Stimulated activated naive CD8-positive, alpha-beta T cell treated with anti-CD3 and anti-CD28 coated beads, Interleukin-15, Interleukin-2, amounts not matched to agents 100 ng/mL and 50 ng/mL, for 24 hours (primary cell): ENCODE measurements around the gene CWF19L2.

Experiments
- H3K27ac Mint-ChIP-seq: one replicate; pipeline ENCODE4 v1.8.0; 2021; ENCODE audit warnings: mild to moderate bottlenecking, mixed read lengths
- H3K27me3 Mint-ChIP-seq: one replicate; pipeline ENCODE4 v1.8.0; 2021; ENCODE audit warnings: mixed read lengths
- H3K36me3 Mint-ChIP-seq: one replicate; pipeline ENCODE4 v1.8.0; 2021; ENCODE audit warnings: low read depth, mixed read lengths
- H3K4me1 Mint-ChIP-seq: one replicate; pipeline ENCODE4 v1.8.0; 2021; ENCODE audit warnings: low read depth, mixed read lengths
- H3K4me3 Mint-ChIP-seq: one replicate; pipeline ENCODE4 v1.8.0; 2021; ENCODE audit warnings: mild to moderate bottlenecking, mixed read lengths
- H3K9me3 Mint-ChIP-seq: one replicate; pipeline ENCODE4 v1.8.0; 2021; ENCODE audit warnings: mixed read lengths

The CWF19L2 gene

DNA sequence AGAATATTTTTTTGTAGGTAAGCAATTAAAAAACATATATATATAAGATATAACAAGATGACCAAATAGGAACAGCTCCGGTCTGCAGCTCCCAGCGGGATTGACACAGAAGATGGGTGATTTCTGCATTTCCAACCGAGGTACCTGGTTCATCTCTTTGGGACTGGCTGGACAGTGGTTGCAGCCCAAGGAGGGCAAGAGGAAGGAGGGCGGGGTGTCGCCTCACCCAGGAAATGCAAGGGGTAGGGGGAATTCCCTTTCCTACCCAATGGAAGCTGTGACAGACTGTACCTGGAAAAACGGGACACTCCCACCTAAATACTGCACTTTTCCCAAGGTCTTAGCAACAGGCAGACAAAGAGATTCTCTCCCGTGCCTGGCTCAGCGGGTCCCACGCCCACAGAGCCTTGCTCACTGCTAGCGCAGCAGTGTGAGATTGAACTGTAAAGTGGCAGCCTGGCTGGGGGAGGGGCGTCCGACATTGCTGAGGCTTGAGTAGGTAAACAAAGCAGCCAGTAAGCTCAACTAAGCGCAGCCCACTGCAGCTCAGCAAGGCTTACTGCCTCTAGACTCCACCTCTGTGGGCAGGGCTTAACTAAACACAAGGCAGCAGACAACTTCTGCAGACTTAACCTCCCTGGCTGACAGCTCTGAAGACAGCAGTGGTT, 163.8 kb downstream of the CWF19L2 start:
- Mint-ChIP-seq H3K4me1 (no peaks in the 10 kb centered on the region), H3K27ac (no peak overlapping the region), H3K9me3 (peaks cover 27% of the 10 kb centered on the region), H3K27me3 (no peaks in the 10 kb centered on the region), H3K36me3 (peaks cover 61% of the 10 kb centered on the region), H3K4me3 (no peak overlapping the region)

DNA sequence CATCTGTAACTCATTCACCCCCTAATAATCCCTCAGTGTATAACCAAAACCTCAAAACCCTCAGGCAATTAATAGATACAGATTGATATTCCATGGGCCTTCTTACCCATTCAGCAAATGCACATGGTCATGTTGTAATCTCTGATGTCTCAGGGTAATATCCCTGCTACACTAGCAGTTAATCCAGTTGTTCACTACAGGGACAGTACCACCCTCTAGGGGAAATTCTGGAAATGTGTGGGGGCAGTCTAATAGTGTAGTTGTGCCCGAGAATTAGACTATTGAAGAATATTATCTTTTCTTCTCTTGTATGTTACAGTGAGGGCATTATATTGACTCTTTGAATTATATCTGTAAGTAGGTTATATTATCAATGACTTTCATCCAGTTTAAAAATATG, 175.4 kb downstream of the CWF19L2 start:
- H3K4me1 Mint-ChIP-seq, result no peaks in the 10 kb centered on the region
- no peak overlapping the region for H3K27ac Mint-ChIP-seq
- H3K36me3 Mint-ChIP-seq, result peaks cover 11% of the 10 kb centered on the region
- H3K4me3 Mint-ChIP-seq, result no peak overlapping the region
- peaks cover 38% of the 10 kb centered on the region for H3K9me3 Mint-ChIP-seq
- H3K27me3 Mint-ChIP-seq, result no peaks in the 10 kb centered on the region
